Measurements from ENCODE around the gene WWC2.

GRCh38 chr4:183286590-183287308 is 187.7 kb downstream of the WWC2 start:
- no peak for TF ChIP-seq CTCF (conservative IDR thresholded peaks at IDR 0.05; ENCODE audit: low read length)
- no peak for TF ChIP-seq EZH2phosphoT487 (IDR thresholded peaks at IDR 0.05; ENCODE audit: borderline replicate concordance)

All from Loucy (cell line).